Endothelial cell of umbilical vein (primary cell): Measurements from ENCODE around the gene MOXD1. TPM values are rescaled to one million over a fixed set of nuclear protein-coding genes. Genes with fewer than 3 reads are reported as not detected.

ENCODE experiments used
- BruUV-seq: library from RNA; stranded (reverse); fragments of 400-500 nt; replicated peaks from 2 replicates; lab custom pipeline; 2021; lab: Mats Ljungman, UMichigan
- CTCF ChIA-PET: fragments of 300-600, 350-600 bp; sonication (Branson Sonifier 250); formaldehyde crosslinking; loops from one replicate; lab custom pipeline; 2021; ENCODE audit warnings: antibody characterized with exemption, inconsistent platforms; lab: Charles Lee
- POLR2A ChIA-PET: fragments of 300-600, 350-600 bp; sonication (Branson Sonifier 250); formaldehyde crosslinking; loops from one replicate; lab custom pipeline; 2021; ENCODE audit warnings: antibody characterized with exemption, inconsistent platforms; lab: Charles Lee
- DNase-seq: peaks from one replicate; pipeline ENCODE4 v3.0.0-alpha.2; 2011; ENCODE audit warnings: low read depth, low spot score
- FAIRE-seq: peaks from 2 replicates; lab custom pipeline; 2011; peaks lifted over from hg19 to GRCh38; lab: Jason Lieb, UNC
- H2AFZ ChIP-seq: 2 replicates; pipeline ENCODE4 v1.6.0; 2012; ENCODE audit warnings: low read depth, low read length, control low read depth, inconsistent platforms
- H3K27ac ChIP-seq: 2 replicates; pipeline ENCODE4 v1.5.1; 2011; ENCODE audit warnings: low read depth, mild to moderate bottlenecking, control low read depth, low read length, moderate library complexity; ENCODE audit not compliant: insufficient read depth
- H3K27me3 ChIP-seq, 2 experiments: 2 replicates each; pipeline versions ENCODE4 v1.6.0 to v1.6.1; 2011; ENCODE audit warnings: low read length in 2 of 2, mixed read lengths in 1 of 2; ENCODE audit not compliant: control insufficient read depth in 2 of 2, insufficient read depth in 2 of 2
- H3K36me3 ChIP-seq, 2 experiments: 2 replicates in 1 of 2; 3 replicates in 1 of 2; pipeline ENCODE4 v1.5.1; 2011; ENCODE audit warnings: low read length in 2 of 2, mild to moderate bottlenecking in 1 of 2, moderate library complexity in 1 of 2; ENCODE audit not compliant: control insufficient read depth in 2 of 2, insufficient read depth in 2 of 2; ENCODE audit errors: extremely low read depth in 1 of 2
- H3K4me1 ChIP-seq: 3 replicates; pipeline ENCODE4 v1.5.1; 2011; ENCODE audit warnings: mild to moderate bottlenecking, low read length; ENCODE audit not compliant: control insufficient read depth, insufficient read depth; ENCODE audit errors: extremely low read depth
- H3K4me2 ChIP-seq: 2 replicates; pipeline ENCODE4 v1.6.1; 2011; ENCODE audit warnings: low read length, control low read depth, mixed read lengths; ENCODE audit not compliant: insufficient read depth
- H3K4me3 ChIP-seq, 3 experiments: fragments of 200-600 bp in 1 of 3; sonication (generic), shearing (Covaris generic) in 1 of 3; replicated peaks in 1 of 3; 2 replicates each; pipeline ENCODE4 v1.5.1; 2011 to 2016; ENCODE audit warnings: control low read depth in 3 of 3, low read length in 3 of 3, mild to moderate bottlenecking in 2 of 3, inconsistent platforms in 1 of 3, low read depth in 1 of 3, moderate library complexity in 1 of 3; ENCODE audit not compliant: insufficient read depth in 1 of 3
- H3K79me2 ChIP-seq: 2 replicates; pipeline ENCODE4 v1.6.0; 2012; ENCODE audit warnings: low read length, inconsistent platforms; ENCODE audit not compliant: control insufficient read depth, insufficient read depth
- H3K9ac ChIP-seq: replicated peaks from 2 replicates; pipeline ENCODE3; 2011; ENCODE audit warnings: low read length, control low read depth; ENCODE audit not compliant: insufficient read depth; ENCODE audit errors: extremely low read depth
- H3K9me1 ChIP-seq: replicated peaks from 3 replicates; pipeline ENCODE4 v1.6.0; 2011; ENCODE audit warnings: mild to moderate bottlenecking, low read length; ENCODE audit not compliant: control insufficient read depth, insufficient read depth; ENCODE audit errors: extremely low read depth
- H3K9me3 ChIP-seq: replicated peaks from 2 replicates; pipeline ENCODE4 v1.5.1; 2012; ENCODE audit warnings: low read length, inconsistent platforms; ENCODE audit not compliant: control insufficient read depth, insufficient read depth
- H4K20me1 ChIP-seq: replicated peaks from 2 replicates; pipeline ENCODE3; 2011; ENCODE audit warnings: mild to moderate bottlenecking, low read length; ENCODE audit not compliant: control insufficient read depth, insufficient read depth; ENCODE audit errors: extremely low read depth
- EZH2 ChIP-seq: IDR thresholded peaks from 2 replicates; pipeline ENCODE4 v1.6.1; 2012; ENCODE audit warnings: borderline replicate concordance, low read depth, mild to moderate bottlenecking, moderate library complexity, low read length, inconsistent platforms; ENCODE audit not compliant: severe bottlenecking
- FOS ChIP-seq: IDR thresholded peaks from 2 replicates; pipeline ENCODE4 v1.6.1; 2011; ENCODE audit warnings: mild to moderate bottlenecking, low read length, moderate library complexity, borderline replicate concordance; ENCODE audit not compliant: insufficient read depth
- GATA2 ChIP-seq: IDR thresholded peaks from 2 replicates; pipeline ENCODE4 v1.7.0; 2011; ENCODE audit warnings: low read depth, mild to moderate bottlenecking, moderate library complexity, mixed read lengths, low read length; ENCODE audit not compliant: insufficient read length, insufficient read depth
- JUN ChIP-seq: IDR thresholded peaks from 2 replicates; pipeline ENCODE4 v1.6.1; 2011; ENCODE audit warnings: borderline replicate concordance, low read depth; ENCODE audit not compliant: insufficient read length, insufficient read depth
- MAX ChIP-seq: IDR thresholded peaks from 2 replicates; pipeline ENCODE4 v1.6.1; 2011; ENCODE audit not compliant: insufficient read depth, insufficient read length
- MYC ChIP-seq: IDR thresholded peaks from one replicate; pipeline ENCODE4 v1.6.1; 2011; ENCODE audit warnings: mild to moderate bottlenecking, low read depth, low read length
- POLR2A ChIP-seq: IDR thresholded peaks from 2 replicates; pipeline ENCODE4 v1.6.1; 2012; ENCODE audit warnings: low read depth, mild to moderate bottlenecking, control low read depth, low read length
- POLR2AphosphoS5 ChIP-seq: IDR thresholded peaks from 2 replicates; pipeline ENCODE4 v1.6.1; 2012; ENCODE audit warnings: low read depth, mild to moderate bottlenecking, control low read depth, low read length, moderate library complexity; ENCODE audit not compliant: insufficient read depth
- dilution Hi-C: fragments of 300-500 bp; cut with MboI; formaldehyde crosslinking; loops from one replicate; pipeline ENCODE4 v1.15.0; 2019; ENCODE audit warnings: low sequenced_read_pairs; ENCODE audit not compliant: extremely low pct_ligation_motif_present
- intact Hi-C: fragments of 100-400 bp; cut with micrococcal nuclease; formaldehyde crosslinking; loops from one replicate; pipeline ENCODE4 v1.10.0; 2022
- polyA plus RNA-seq, 4 experiments: library from polyadenylated mRNA; depleted of rRNA in 3 of 4; stranded (reverse) in 3 of 4; unstranded in 1 of 4; fragments of >200 nt; gene quantifications; 2 replicates each; pipeline versions ENCODE4 v1.2.1 to v1.2.3, GENCODE V29; 2011 to 2012; ENCODE audit warnings: missing spikeins in 1 of 4
- total RNA-seq: library from RNA; stranded (reverse); gene quantifications from 2 replicates; pipeline ENCODE4 v1.2.3, GENCODE V29; 2021
- TF ChIP-seq, protein P1 (sequence below), 2 donors: IDR thresholded peaks; 1 replicate in 1 of 2; 2 replicates in 1 of 2; pipeline ENCODE4 v1.5.1; 2011; ENCODE audit warnings: low read length in 2 of 2, mild to moderate bottlenecking in 2 of 2, moderate library complexity in 2 of 2, control low read depth in 1 of 2, inconsistent platforms in 1 of 2, low read depth in 1 of 2; ENCODE audit not compliant: insufficient read depth in 1 of 2; ENCODE audit errors: extremely low read depth in 1 of 2

The MOXD1 gene
- total and polyA plus RNA-seq, 2 donors (not counting 3 experiments of a cell fraction or from before 2014, with no cell fraction given), result 0.01 TPM; not detected in 1

DNA sequence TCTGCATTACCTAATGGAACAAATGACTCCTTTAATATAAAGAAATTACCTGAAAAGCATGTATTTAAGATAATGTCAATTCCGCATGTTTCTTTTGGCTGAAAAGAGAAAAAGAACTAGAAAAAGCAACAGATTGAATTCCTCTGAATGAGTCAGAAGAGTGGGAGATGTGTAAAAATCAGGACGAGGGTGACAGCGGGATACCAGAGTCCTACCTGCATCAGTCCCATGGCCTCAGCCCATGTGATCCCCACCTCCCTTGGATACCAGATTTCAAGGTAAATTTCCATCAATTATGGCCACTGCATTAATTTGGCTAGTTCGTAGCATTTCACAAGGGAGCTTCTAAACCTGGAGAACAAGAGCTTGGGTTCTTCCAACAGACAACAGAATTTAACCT is 10.0 kb upstream of the MOXD1 start:
- Histone ChIP-seq H3K9ac (no peak overlapping the region), H3K27ac (no peak overlapping the region), H3K4me1 (no peaks in the 10 kb centered on the region), H3K9me3 (no peaks in the 10 kb centered on the region), H2AFZ (no peak overlapping the region), H3K9me1 (no peaks in the 10 kb centered on the region), H3K36me3 (no peaks in the 10 kb centered on the region), H3K4me3 (no peak overlapping the region), H4K20me1 (no peaks in the 10 kb centered on the region), H3K4me2 (no peak overlapping the region), H3K79me2 (no peaks in the 10 kb centered on the region), H3K27me3 (peaks cover 6 to 21% of the 10 kb centered on the region in 2 experiments)
- DNase-seq (no peak), FAIRE-seq (no peak)
- CTCF ChIA-PET, result interaction anchor here (0.7 to 1.8 kb wide), 3 partner anchors 18 to 131 kb away, joined by 3 to 7 read pairs (median 4); no protein-coding TSS in a partner anchor
- TF ChIP-seq JUN (no peak), POLR2AphosphoS5 (no peak), MAX (no peak)
- no TSS peak for BruUV-seq
- POLR2A ChIA-PET, result no interaction called here
- dilution Hi-C loops (no loop called here), intact Hi-C loops (no loop called here)

GRCh38 chr6:132410830-132411229 is 9.6 kb upstream of the MOXD1 start:
- TF ChIP-seq GATA2, result no peak
- no peak for TF ChIP-seq FOS
- TF ChIP-seq, protein P1, sequence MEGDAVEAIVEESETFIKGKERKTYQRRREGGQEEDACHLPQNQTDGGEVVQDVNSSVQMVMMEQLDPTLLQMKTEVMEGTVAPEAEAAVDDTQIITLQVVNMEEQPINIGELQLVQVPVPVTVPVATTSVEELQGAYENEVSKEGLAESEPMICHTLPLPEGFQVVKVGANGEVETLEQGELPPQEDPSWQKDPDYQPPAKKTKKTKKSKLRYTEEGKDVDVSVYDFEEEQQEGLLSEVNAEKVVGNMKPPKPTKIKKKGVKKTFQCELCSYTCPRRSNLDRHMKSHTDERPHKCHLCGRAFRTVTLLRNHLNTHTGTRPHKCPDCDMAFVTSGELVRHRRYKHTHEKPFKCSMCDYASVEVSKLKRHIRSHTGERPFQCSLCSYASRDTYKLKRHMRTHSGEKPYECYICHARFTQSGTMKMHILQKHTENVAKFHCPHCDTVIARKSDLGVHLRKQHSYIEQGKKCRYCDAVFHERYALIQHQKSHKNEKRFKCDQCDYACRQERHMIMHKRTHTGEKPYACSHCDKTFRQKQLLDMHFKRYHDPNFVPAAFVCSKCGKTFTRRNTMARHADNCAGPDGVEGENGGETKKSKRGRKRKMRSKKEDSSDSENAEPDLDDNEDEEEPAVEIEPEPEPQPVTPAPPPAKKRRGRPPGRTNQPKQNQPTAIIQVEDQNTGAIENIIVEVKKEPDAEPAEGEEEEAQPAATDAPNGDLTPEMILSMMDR (IDR thresholded peaks at IDR 0.05; ENCODE audit: extremely low read depth in 1 of 2, insufficient read depth in 1 of 2, low read depth in 1 of 2, low read length in 2 of 2), result no peak
- TF ChIP-seq MAX, result no peak
- no peak for TF ChIP-seq EZH2
- TF ChIP-seq POLR2AphosphoS5, result no peak
- no peak for TF ChIP-seq POLR2A
- TF ChIP-seq MYC, result no peak
- no peak for TF ChIP-seq JUN
- dilution Hi-C loops, result no loop called here
- Histone ChIP-seq H3K9me3 (no peaks in the 10 kb centered on the region), H3K9ac (no peak overlapping the region), H3K4me2 (no peak overlapping the region), H3K79me2 (no peaks in the 10 kb centered on the region), H3K4me1 (no peaks in the 10 kb centered on the region), H3K36me3 (no peaks in the 10 kb centered on the region), H3K27ac (no peak overlapping the region), H4K20me1 (no peaks in the 10 kb centered on the region), H3K27me3 (peaks cover 8 to 25% of the 10 kb centered on the region in 2 experiments), H3K4me3 (no peak overlapping the region), H2AFZ (no peak overlapping the region), H3K9me1 (no peaks in the 10 kb centered on the region)
- BruUV-seq, result no TSS peak
- no peak for DNase-seq
- intact Hi-C loops, result no loop called here
- no peak for FAIRE-seq
- CTCF ChIA-PET, result interaction anchor here (0.7 kb wide), 1 partner anchor 18 kb away, joined by 3 read pairs; no protein-coding TSS in a partner anchor
- POLR2A ChIA-PET, result no interaction called here
